GM10248 (cell line): ENCODE measurements around the gene TCF20.

ENCODE experiments used
- CTCF ChIA-PET: fragments of 300-600 bp; sonication (Branson Sonifier 250); formaldehyde crosslinking; extraction: SDS; loops from one replicate; lab custom pipeline; 2021; ENCODE audit warnings: antibody characterized with exemption; lab: Yijun Ruan, JAX
- POLR2A ChIA-PET: fragments of 350-650 bp; sonication (Branson Sonifier 250); formaldehyde crosslinking; extraction: SDS; loops from one replicate; lab custom pipeline; 2020; ENCODE audit warnings: antibody characterized with exemption; lab: Yijun Ruan, JAX
- DNase-seq: peaks from one replicate; pipeline ENCODE4 v3.0.0; 2012; ENCODE audit errors: extremely low spot score
- TF ChIP-seq, protein P1 (sequence below): IDR thresholded peaks from 2 replicates; pipeline ENCODE4 v1.5.1; 2012; ENCODE audit warnings: mild to moderate bottlenecking, low read depth; ENCODE audit errors: extremely low read depth, missing control alignments, control extremely low read depth

Gene TCF20

DNA sequence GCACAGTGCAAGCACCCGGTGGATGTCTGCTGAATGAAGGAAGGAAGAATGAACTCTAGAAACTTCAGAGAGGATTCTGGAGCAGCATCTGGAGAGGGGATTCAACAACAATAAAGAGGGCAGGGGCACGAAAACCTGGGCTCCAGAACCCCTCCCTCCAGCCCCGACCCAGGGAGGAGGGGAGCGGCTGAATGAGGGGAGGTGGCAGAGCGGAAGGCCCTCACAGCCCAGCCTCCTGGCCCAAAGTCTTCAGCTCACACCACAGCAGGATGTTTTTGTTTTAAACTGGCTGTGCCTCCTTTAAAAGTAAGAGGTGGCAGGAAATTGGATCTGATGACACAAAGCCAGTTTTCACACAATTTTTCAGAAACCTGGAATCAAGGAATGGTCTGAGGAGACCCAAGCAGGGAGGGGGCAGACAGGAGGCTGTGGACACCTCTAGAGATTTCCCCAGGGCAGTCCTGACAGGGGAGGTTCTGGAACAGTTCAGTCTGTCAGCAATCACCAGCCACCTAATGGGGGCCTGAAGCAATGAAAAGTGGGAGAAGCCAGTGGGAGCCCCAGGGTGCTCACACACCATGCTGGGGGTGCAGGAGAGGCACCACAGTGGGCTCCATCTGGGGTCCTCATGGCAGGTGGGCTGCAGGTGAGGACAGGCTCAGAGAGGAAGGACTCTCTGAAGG lies 44.4 kb upstream of the TCF20 start:
- TF ChIP-seq, protein P1, sequence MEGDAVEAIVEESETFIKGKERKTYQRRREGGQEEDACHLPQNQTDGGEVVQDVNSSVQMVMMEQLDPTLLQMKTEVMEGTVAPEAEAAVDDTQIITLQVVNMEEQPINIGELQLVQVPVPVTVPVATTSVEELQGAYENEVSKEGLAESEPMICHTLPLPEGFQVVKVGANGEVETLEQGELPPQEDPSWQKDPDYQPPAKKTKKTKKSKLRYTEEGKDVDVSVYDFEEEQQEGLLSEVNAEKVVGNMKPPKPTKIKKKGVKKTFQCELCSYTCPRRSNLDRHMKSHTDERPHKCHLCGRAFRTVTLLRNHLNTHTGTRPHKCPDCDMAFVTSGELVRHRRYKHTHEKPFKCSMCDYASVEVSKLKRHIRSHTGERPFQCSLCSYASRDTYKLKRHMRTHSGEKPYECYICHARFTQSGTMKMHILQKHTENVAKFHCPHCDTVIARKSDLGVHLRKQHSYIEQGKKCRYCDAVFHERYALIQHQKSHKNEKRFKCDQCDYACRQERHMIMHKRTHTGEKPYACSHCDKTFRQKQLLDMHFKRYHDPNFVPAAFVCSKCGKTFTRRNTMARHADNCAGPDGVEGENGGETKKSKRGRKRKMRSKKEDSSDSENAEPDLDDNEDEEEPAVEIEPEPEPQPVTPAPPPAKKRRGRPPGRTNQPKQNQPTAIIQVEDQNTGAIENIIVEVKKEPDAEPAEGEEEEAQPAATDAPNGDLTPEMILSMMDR = no peak
- CTCF ChIA-PET = interaction anchor here (1.0 to 3.1 kb wide), 7 partner anchors 13 to 223 kb away, joined by 3 to 17 read pairs (median 5); no protein-coding TSS in a partner anchor
- POLR2A ChIA-PET = no interaction called here

GRCh38 chr22:42313804-42314581 lies 43.5 kb upstream of the TCF20 start:
- ChIA-PET CTCF (interaction anchor here (1.0 to 3.1 kb wide), 7 partner anchors 14 to 223 kb away, joined by 3 to 17 read pairs (median 5); no protein-coding TSS in a partner anchor), POLR2A (no interaction called here)
- TF ChIP-seq, protein P1 = peak; percentile 38
- DNase-seq = peak; percentile 65

More for the DNA sequence above, 44.4 kb upstream of the TCF20 start:
- no peak for DNase-seq

GRCh38 chr22:42313204-42313603 lies 42.8 kb upstream of the TCF20 start:
- TF ChIP-seq, protein P1 = no peak
- CTCF ChIA-PET = interaction anchor here (1.3 to 3.1 kb wide), 9 partner anchors 8 to 222 kb away, joined by 3 to 17 read pairs (median 5); no protein-coding TSS in a partner anchor
- POLR2A ChIA-PET = no interaction called here
- no peak for DNase-seq

DNA sequence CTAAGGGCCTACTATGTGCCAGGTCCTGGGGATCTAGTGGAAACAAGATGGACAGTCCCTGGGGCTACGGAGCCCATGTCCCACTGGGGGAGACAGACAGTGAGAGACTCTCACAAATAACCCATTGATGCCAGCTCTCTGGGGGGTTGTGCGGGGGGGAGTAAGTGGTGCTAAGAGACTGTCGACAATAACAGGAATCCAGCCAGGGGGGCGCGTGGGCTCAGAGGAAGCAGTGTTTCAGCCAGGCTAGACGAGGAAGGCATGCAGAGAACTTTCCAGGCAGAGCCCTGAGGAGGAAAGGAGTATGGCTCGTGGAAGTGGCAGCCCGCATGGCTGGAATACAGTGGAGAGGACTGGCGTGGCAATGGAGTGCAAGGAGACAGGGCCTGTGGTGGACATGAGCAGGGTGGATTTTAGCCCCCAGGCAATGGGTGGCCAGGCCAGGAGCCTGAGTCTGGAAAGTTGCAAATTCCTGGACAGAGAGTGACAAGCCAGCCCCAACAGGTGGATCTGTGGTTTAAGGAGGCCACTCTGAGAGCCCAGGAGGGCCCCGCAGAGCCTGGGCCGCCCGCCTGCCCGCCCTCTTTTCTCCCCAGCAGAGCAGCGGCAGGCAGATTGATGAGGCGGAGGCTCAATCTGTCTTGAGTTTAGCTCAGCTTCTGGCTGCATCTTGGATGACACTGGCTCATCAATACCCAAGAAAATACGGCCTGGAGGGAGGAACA lies 40.0 kb upstream of the TCF20 start:
- ChIA-PET CTCF (no interaction called here), POLR2A (no interaction called here)
- no peak for DNase-seq
- TF ChIP-seq, protein P1 = no peak

DNA sequence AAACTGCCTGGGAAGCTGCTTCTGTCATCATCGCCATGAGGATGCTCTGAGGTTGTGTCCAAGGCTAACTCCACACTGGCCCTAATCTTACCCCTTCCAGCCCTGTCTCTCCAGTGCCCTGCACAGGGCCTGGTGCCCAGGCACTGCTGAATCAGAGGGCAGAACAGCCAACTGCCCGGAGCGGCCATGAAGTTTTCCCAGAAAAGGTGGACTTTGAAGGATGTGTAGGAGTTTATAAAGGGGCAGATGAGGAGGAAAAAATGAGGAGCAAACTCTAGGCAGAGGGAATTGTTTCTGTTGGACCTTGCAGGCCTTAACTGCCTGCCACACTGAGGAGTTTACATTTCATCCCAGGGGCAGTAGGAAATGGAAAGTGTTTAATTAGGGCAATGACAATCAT lies 39.4 kb upstream of the TCF20 start:
- TF ChIP-seq, protein P1 = no peak
- no peak for DNase-seq
- CTCF ChIA-PET = no interaction called here
- POLR2A ChIA-PET = no interaction called here

DNA sequence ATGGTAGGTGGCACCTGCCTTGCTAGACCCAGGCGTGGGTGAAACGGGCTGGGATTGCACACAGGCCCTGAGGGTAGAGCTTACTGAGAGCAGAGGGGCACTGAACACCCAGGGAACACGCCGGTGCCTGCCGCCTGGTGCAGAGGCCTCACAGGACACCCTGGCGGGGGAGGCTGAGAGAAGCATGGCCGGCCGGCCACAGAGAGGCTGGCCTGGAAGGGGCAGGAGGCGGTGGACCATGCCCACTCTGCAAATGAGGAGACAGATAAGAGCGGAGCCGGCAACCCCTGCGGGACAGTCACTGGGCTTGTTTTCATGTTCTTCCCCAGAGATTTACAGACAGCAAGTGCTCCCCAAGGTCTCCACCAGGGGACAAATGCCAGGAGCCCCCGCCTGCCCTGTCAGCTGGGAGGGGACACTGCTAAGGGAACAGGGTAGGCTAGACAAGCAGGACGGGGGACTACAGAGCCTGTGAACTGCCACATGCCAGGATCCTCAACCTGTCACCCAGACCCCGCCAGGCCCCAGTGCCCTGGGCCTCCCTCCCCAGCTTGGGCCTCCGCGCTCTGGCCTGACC lies 38.5 kb upstream of the TCF20 start:
- TF ChIP-seq, protein P1 = no peak
- DNase-seq = no peak
- POLR2A ChIA-PET = no interaction called here
- CTCF ChIA-PET = no interaction called here
